ENCODE data around the gene ATP11A. TPM values are rescaled to one million over a fixed set of nuclear protein-coding genes. Genes with fewer than 3 reads are reported as not detected.
"Not testable (repeated sequence)": the region's sequence is repeated elsewhere in the genome, so short reads cannot be mapped to it uniquely, and the experiment has no call there.

Gene ATP11A
- total and polyA plus RNA-seq, 4 donors: 18.0 to 24.7 (median 21.5) TPM

- H3K4me3 ChIP-seq (ENCODE audit: low read depth, low read length): no peak overlapping the region
- WGBS (ENCODE audit: insufficient coverage): 95% methylated on average over 34 of the region's 35 CpGs
- H3K27me3 ChIP-seq (ENCODE audit: control insufficient read depth, insufficient read depth, low read length): no peaks in the 10 kb centered on the region
- DNase-seq (ENCODE audit: low read depth in 4 of 6, low spot score in 6 of 6): no peak
- H3K27ac ChIP-seq (ENCODE audit: low read depth, low read length): no peak overlapping the region
- H3K9me3 ChIP-seq (ENCODE audit: control insufficient read depth, insufficient read depth, low read length): no peaks in the 10 kb centered on the region
- H3K36me3 ChIP-seq (ENCODE audit: control insufficient read depth, insufficient read depth, low read length): peaks cover 81% of the 10 kb centered on the region
- H3K4me1 ChIP-seq (ENCODE audit: control insufficient read depth, insufficient read depth, low read length): peaks cover 6% of the 10 kb centered on the region
These were observed 148.4 kb downstream of the ATP11A start for GRCh38 chr13:112838038-112838841.

GRCh38 chr13:112838842-112839117 is 148.9 kb downstream of the ATP11A start:
- WGBS (ENCODE audit: insufficient coverage): 84% methylated on average over 7 of the region's 7 CpGs
- Histone ChIP-seq H3K27ac (ENCODE audit: low read depth, low read length) (no peak overlapping the region), H3K36me3 (ENCODE audit: control insufficient read depth, insufficient read depth, low read length) (peaks cover 82% of the 10 kb centered on the region), H3K27me3 (ENCODE audit: control insufficient read depth, insufficient read depth, low read length) (no peaks in the 10 kb centered on the region), H3K4me1 (ENCODE audit: control insufficient read depth, insufficient read depth, low read length) (peaks cover 6% of the 10 kb centered on the region), H3K9me3 (ENCODE audit: control insufficient read depth, insufficient read depth, low read length) (no peaks in the 10 kb centered on the region), H3K4me3 (ENCODE audit: low read depth, low read length) (no peak overlapping the region)
- no peak for DNase-seq (ENCODE audit: low read depth in 4 of 6, low spot score in 6 of 6)

- peaks cover 6% of the 10 kb centered on the region for H3K4me1 ChIP-seq (ENCODE audit: control insufficient read depth, insufficient read depth, low read length)
- H3K27ac ChIP-seq (ENCODE audit: low read depth, low read length): no peak overlapping the region
- no peak for DNase-seq (ENCODE audit: low read depth in 4 of 6, low spot score in 6 of 6)
- H3K4me3 ChIP-seq (ENCODE audit: low read depth, low read length): no peak overlapping the region
- H3K9me3 ChIP-seq (ENCODE audit: control insufficient read depth, insufficient read depth, low read length): no peaks in the 10 kb centered on the region
- H3K36me3 ChIP-seq (ENCODE audit: control insufficient read depth, insufficient read depth, low read length): peaks cover 84% of the 10 kb centered on the region
- H3K27me3 ChIP-seq (ENCODE audit: control insufficient read depth, insufficient read depth, low read length): no peaks in the 10 kb centered on the region
- 85% methylated on average over 12 of the region's 12 CpGs for WGBS (ENCODE audit: insufficient coverage)
These were observed 149.7 kb downstream of the ATP11A start for GRCh38 chr13:112839356-112840105.

- WGBS (ENCODE audit: insufficient coverage): 96% methylated on average over 34 of the region's 34 CpGs
- no peaks in the 10 kb centered on the region for H3K27me3 ChIP-seq (ENCODE audit: control insufficient read depth, insufficient read depth, low read length)
- no peak overlapping the region for H3K27ac ChIP-seq (ENCODE audit: low read depth, low read length)
- DNase-seq (ENCODE audit: low read depth in 4 of 6, low spot score in 6 of 6): no peak
- peaks cover 6% of the 10 kb centered on the region for H3K4me1 ChIP-seq (ENCODE audit: control insufficient read depth, insufficient read depth, low read length)
- H3K36me3 ChIP-seq (ENCODE audit: control insufficient read depth, insufficient read depth, low read length): peaks cover 74% of the 10 kb centered on the region
- H3K9me3 ChIP-seq (ENCODE audit: control insufficient read depth, insufficient read depth, low read length): no peaks in the 10 kb centered on the region
- no peak overlapping the region for H3K4me3 ChIP-seq (ENCODE audit: low read depth, low read length)
These were observed 150.8 kb downstream of the ATP11A start for GRCh38 chr13:112840472-112841302.

GRCh38 chr13:112841303-112842015 is 151.6 kb downstream of the ATP11A start:
- H3K36me3 ChIP-seq (ENCODE audit: control insufficient read depth, insufficient read depth, low read length): peaks cover 72% of the 10 kb centered on the region
- not testable (repeated sequence) for H3K27me3 ChIP-seq (ENCODE audit: control insufficient read depth, insufficient read depth, low read length); DNase-seq (ENCODE audit: low read depth in 4 of 6, low spot score in 6 of 6); H3K4me3 ChIP-seq (ENCODE audit: low read depth, low read length); H3K27ac ChIP-seq (ENCODE audit: low read depth, low read length); H3K9me3 ChIP-seq (ENCODE audit: control insufficient read depth, insufficient read depth, low read length); H3K4me1 ChIP-seq (ENCODE audit: control insufficient read depth, insufficient read depth, low read length)
- 95% methylated on average over 30 of the region's 31 CpGs for WGBS (ENCODE audit: insufficient coverage)

GRCh38 chr13:112842343-112842856 is 152.6 kb downstream of the ATP11A start:
- Histone ChIP-seq H3K4me3 (ENCODE audit: low read depth, low read length) (no peak overlapping the region), H3K27me3 (ENCODE audit: control insufficient read depth, insufficient read depth, low read length) (no peaks in the 10 kb centered on the region), H3K27ac (ENCODE audit: low read depth, low read length) (no peak overlapping the region), H3K9me3 (ENCODE audit: control insufficient read depth, insufficient read depth, low read length) (no peaks in the 10 kb centered on the region), H3K4me1 (ENCODE audit: control insufficient read depth, insufficient read depth, low read length) (peaks cover 6% of the 10 kb centered on the region), H3K36me3 (ENCODE audit: control insufficient read depth, insufficient read depth, low read length) (peaks cover 69% of the 10 kb centered on the region)
- DNase-seq (ENCODE audit: low read depth in 4 of 6, low spot score in 6 of 6): peak in 1 of 6 donors; percentile 28
- 64% methylated on average over 12 of the region's 14 CpGs for WGBS (ENCODE audit: insufficient coverage)

- Histone ChIP-seq H3K4me3 (ENCODE audit: low read depth, low read length) (no peak overlapping the region), H3K27me3 (ENCODE audit: control insufficient read depth, insufficient read depth, low read length) (no peaks in the 10 kb centered on the region), H3K27ac (ENCODE audit: low read depth, low read length) (no peak overlapping the region), H3K9me3 (ENCODE audit: control insufficient read depth, insufficient read depth, low read length) (peaks cover 1% of the 10 kb centered on the region), H3K36me3 (ENCODE audit: control insufficient read depth, insufficient read depth, low read length) (peaks cover 66% of the 10 kb centered on the region), H3K4me1 (ENCODE audit: control insufficient read depth, insufficient read depth, low read length) (peaks cover 6% of the 10 kb centered on the region)
- WGBS (ENCODE audit: insufficient coverage): 93% methylated on average over 33 of the region's 33 CpGs
- DNase-seq (ENCODE audit: low read depth in 4 of 6, low spot score in 6 of 6): no peak
These were observed 153.1 kb downstream of the ATP11A start for GRCh38 chr13:112842931-112843391.

- Histone ChIP-seq H3K4me3 (ENCODE audit: low read depth, low read length) (no peak overlapping the region), H3K36me3 (ENCODE audit: control insufficient read depth, insufficient read depth, low read length) (peaks cover 61% of the 10 kb centered on the region), H3K4me1 (ENCODE audit: control insufficient read depth, insufficient read depth, low read length) (peaks cover 4% of the 10 kb centered on the region), H3K27ac (ENCODE audit: low read depth, low read length) (no peak overlapping the region), H3K9me3 (ENCODE audit: control insufficient read depth, insufficient read depth, low read length) (peaks cover 1% of the 10 kb centered on the region), H3K27me3 (ENCODE audit: control insufficient read depth, insufficient read depth, low read length) (no peaks in the 10 kb centered on the region)
- DNase-seq (ENCODE audit: low read depth in 4 of 6, low spot score in 6 of 6): peak in 3 of 6 donors; percentile 13 to 38 (median 22)
- WGBS (ENCODE audit: insufficient coverage): 73% methylated on average over 28 of the region's 28 CpGs
These were observed 153.7 kb downstream of the ATP11A start for GRCh38 chr13:112843392-112844111.
